HG02642 (cell line): ENCODE measurements around the gene NLE1.
A peak's percentile ranks its signal among the peaks of the same experiment; 100 is the strongest.

Experiments
- ATAC-seq: cut with Tn5 transposase; IDR thresholded peaks from one replicate; pipeline ENCODE4 v1.9.1; 2021; ENCODE audit warnings: mild to moderate bottlenecking; ENCODE audit not compliant: unreplicated experiment, poor library complexity

Gene NLE1

GRCh38 chr17:35088881-35089585 lies 53.1 kb downstream of the NLE1 start:
- ATAC-seq, result peak; percentile 75

- peak; percentile 23 for ATAC-seq
Measured at GRCh38 chr17:35088356-35088880, 53.7 kb downstream of the NLE1 start.

GRCh38 chr17:35087731-35088355 lies 54.3 kb downstream of the NLE1 start:
- no peak for ATAC-seq

- no peak for ATAC-seq
Measured at GRCh38 chr17:35086931-35087573, 55.1 kb downstream of the NLE1 start.

GRCh38 chr17:35086164-35086563 lies 55.9 kb downstream of the NLE1 start:
- ATAC-seq, result no peak

- ATAC-seq, result no peak
Measured at GRCh38 chr17:35084987-35085386, 57.1 kb downstream of the NLE1 start.

- no peak for ATAC-seq
Measured at GRCh38 chr17:35083071-35083470, 59.0 kb downstream of the NLE1 start.

GRCh38 chr17:35082073-35082657 lies 59.9 kb downstream of the NLE1 start:
- no peak for ATAC-seq

GRCh38 chr17:35081638-35082037 lies 60.5 kb downstream of the NLE1 start:
- ATAC-seq, result no peak

GRCh38 chr17:35080536-35080935 lies 61.6 kb downstream of the NLE1 start:
- ATAC-seq, result no peak

- ATAC-seq, result no peak
Measured at GRCh38 chr17:35079547-35080423, 62.3 kb downstream of the NLE1 start.
